K562 (cell line): ENCODE data around the gene COL26A1. TPM values are rescaled to one million over a fixed set of nuclear protein-coding genes. Genes with fewer than 3 reads are reported as not detected.

Experiments
- COPS2 ChIP-seq: fragments of 450-650 bp; conservative IDR thresholded peaks from 2 replicates; pipeline ENCODE4 v1.6.1; 2016; ENCODE audit warnings: mild to moderate bottlenecking, moderate library complexity
- ELK1 ChIP-seq: sonication (generic); formaldehyde crosslinking; IDR thresholded peaks from 2 replicates; pipeline ENCODE4 v1.8.1; 2022; ENCODE audit warnings: missing genetic modification reagents
- HINFP ChIP-seq: fragments of 450-650 bp; conservative IDR thresholded peaks from 2 replicates; pipeline ENCODE4 v1.6.1; 2016; ENCODE audit warnings: missing genetic modification characterization, low read depth, mild to moderate bottlenecking, control low read depth, missing compliant biosample characterization
- JUN ChIP-seq, 2 experiments: sonication (generic) in 1 of 2; formaldehyde crosslinking in 1 of 2; IDR thresholded peaks; 2 replicates each; pipeline versions ENCODE4 v1.6.1 to v1.8.0; 2012 to 2022; ENCODE audit warnings: borderline replicate concordance in 2 of 2, mild to moderate bottlenecking in 2 of 2, improper control_type of control experiment in 1 of 2, low read depth in 1 of 2, low read length in 1 of 2, missing genetic modification reagents in 1 of 2
- NFYB ChIP-seq: IDR thresholded peaks from 2 replicates; pipeline ENCODE4 v1.6.1; 2011; ENCODE audit warnings: mild to moderate bottlenecking, moderate library complexity; ENCODE audit not compliant: insufficient read length; ENCODE audit errors: extremely low read depth
- REST ChIP-seq, 2 experiments: fragments of 450-650 bp; formaldehyde crosslinking in 1 of 2; IDR thresholded peaks; 2 replicates each; pipeline versions ENCODE4 v1.4.0 to v1.6.1; 2014 to 2020; ENCODE audit warnings: mild to moderate bottlenecking in 2 of 2, borderline replicate concordance in 1 of 2, low read depth in 1 of 2
- TAL1 ChIP-seq: fragments of 450-650 bp; IDR thresholded peaks from 2 replicates; pipeline ENCODE4 v1.6.1; 2016; ENCODE audit warnings: mild to moderate bottlenecking
- YBX1 ChIP-seq: fragments of 450-650 bp; IDR thresholded peaks from 2 replicates; pipeline ENCODE4 v1.7.1; 2016; ENCODE audit warnings: mild to moderate bottlenecking
- ZBTB7A ChIP-seq: IDR thresholded peaks from 2 replicates; pipeline ENCODE4 v1.6.1; 2011; ENCODE audit warnings: low read depth, mild to moderate bottlenecking, low read length, moderate library complexity, borderline replicate concordance; ENCODE audit not compliant: control insufficient read depth
- ZMIZ1 ChIP-seq, 2 experiments: fragments of 150-350 bp in 1 of 2; IDR thresholded peaks; 2 replicates each; pipeline ENCODE4 v1.6.1; 2012 to 2016; ENCODE audit warnings: low read depth in 2 of 2, low read length in 2 of 2, mild to moderate bottlenecking in 1 of 2, moderate library complexity in 1 of 2
- polyA plus RNA-seq, 8 experiments: library from polyadenylated mRNA; depleted of rRNA in 4 of 8; stranded (reverse) in 5 of 8; unstranded in 3 of 8; fragments of >200 nt; fragmentation: Nextera tagmentation in 2 of 8; fragmentation: Illumina TruSeq in 1 of 8; extraction: Ambion mirVana in 2 of 8; extraction: Trizol in 1 of 8; gene quantifications; 2 replicates each; pipeline versions ENCODE4 v1.2.1 to v1.2.3, GENCODE V29; 2011 to 2014; ENCODE audit warnings: inconsistent platforms in 1 of 8, missing spikeins in 1 of 8
- total RNA-seq, 7 experiments: library from RNA; depleted of rRNA in 6 of 7; stranded (reverse); fragments of >200 nt in 6 of 7; fragmentation: Illumina TruSeq in 2 of 7; extraction: Trizol in 2 of 7; gene quantifications; 2 replicates each; pipeline versions ENCODE4 v1.2.1 to v1.2.3, GENCODE V29; 2011 to 2021; ENCODE audit warnings: low replicate concordance in 1 of 7

The COL26A1 gene
- total and polyA plus RNA-seq, 9 of the 15 experiments (the other 6 are each of a cell fraction or from before 2014, with no cell fraction given): 0.04 to 0.39 (median 0.07) TPM; not detected in 5

GRCh38 chr7:101602484-101603241, 240.0 kb downstream of the COL26A1 start (continued):
- TF ChIP-seq REST (IDR thresholded peaks at IDR 0.05; ENCODE audit: borderline replicate concordance) (peak; percentile 74), REST (CRISPR knock-in tag; IDR thresholded peaks at IDR 0.05; ENCODE audit: low read depth) (no peak), TAL1 (no peak), NFYB (no peak), ZMIZ1 (IDR thresholded peaks at IDR 0.05; ENCODE audit: low read depth in 2 of 2, low read length in 2 of 2) (no peak), YBX1 (no peak), JUN (IDR thresholded peaks at IDR 0.05; ENCODE audit: borderline replicate concordance, low read depth, low read length) (0 out of 2 replicates have a peak, but pooled peaks have one; percentile 46), JUN (CRISPR knock-in tag; IDR thresholded peaks at IDR 0.05; ENCODE audit: borderline replicate concordance) (no peak), COPS2 (no peak), HINFP (tag) (no peak), ELK1 (CRISPR knock-in tag) (no peak), ZBTB7A (peak; percentile 57; the same call in 1 of the 2 replicates)
